Stimulated activated CD8-positive, alpha-beta memory T cell treated with anti-CD3 and anti-CD28 coated beads, Interleukin-7, amount 100 ng/mL, for 1 hour (primary cell): ENCODE data around the gene AKAP11.

ENCODE experiments used
- DNase-seq, 2 donors: peaks; one replicate each; pipeline ENCODE4 v3.0.0-alpha.2; 2020; ENCODE audit warnings: low read depth in 2 of 2

AKAP11 gene

DNA sequence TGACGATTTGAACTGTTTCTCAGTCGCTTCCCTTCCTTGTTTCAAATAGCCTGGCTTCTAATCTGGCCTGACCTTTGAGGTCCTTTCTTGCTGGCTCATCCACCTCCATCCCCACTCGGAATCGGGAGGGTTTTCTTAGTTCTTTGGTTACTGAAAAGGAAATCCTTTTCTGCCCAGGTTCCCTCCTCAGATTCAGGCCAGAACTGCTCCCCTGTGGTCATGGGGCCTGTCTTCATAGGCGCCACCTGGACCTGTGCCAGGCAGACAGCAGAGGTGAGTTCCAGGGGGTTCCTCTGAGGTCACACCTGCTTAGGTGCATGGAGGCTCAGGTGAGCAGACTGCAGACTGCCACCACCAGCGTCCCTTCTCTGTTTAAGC, 62.4 kb downstream of the AKAP11 start:
- DNase-seq, result no peak

DNA sequence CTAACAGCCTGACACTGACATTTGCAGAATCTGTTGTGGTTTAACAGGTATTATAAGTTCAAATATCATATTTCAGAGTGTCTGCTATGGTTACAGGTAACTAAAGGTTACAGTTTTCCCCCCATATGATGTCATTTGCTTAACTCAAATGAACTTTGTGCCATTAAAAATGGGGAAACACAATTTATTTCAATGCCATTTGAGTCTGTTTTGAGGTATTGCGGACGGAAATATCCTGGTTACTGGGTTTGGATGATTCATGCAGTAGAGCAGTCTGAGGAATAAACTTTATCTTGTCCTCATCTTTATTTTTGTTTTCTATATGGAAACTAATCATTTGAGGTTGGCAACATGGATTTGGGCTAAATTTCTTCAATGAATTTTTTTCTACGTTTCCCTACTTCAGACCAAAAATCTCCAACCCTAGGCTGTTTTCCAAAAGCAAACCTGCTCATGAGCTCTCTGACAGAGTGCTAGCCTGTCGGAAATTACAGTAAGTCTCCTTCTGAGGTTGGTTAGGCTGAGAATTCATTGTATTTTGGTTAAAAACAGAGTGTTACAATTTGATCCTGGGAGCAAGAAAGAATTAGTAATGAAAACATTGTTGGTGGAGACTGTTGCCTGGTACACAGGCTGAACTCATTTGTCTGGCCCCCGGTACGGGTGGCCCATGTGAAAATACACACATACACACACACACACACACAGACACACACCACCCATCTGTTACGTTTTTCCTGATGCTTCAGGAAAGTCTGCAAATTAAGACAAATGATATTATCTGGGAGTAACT, 66.1 kb downstream of the AKAP11 start:
- no peak for DNase-seq

DNA sequence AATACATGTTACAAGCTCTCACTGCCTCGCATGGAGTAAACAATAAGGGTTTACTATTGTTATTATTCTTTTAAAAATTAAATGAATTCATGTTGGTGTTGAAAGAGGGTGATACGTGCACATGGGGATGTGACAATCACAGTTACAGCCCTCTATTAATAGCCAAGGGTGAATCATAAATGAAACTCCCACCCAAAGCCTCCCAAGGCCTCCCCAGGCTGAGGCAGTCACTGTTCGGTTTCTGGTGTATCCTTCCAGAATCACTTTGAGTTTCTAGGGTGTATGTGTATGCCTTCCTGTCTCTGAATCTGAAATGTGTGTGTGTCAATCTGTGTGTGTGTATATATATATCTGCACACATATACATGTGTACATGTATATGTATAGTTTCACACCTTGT, 73.4 kb downstream of the AKAP11 start:
- no peak for DNase-seq

GRCh38 chr13:42348576-42348975, 76.6 kb downstream of the AKAP11 start:
- DNase-seq, result no peak

DNA sequence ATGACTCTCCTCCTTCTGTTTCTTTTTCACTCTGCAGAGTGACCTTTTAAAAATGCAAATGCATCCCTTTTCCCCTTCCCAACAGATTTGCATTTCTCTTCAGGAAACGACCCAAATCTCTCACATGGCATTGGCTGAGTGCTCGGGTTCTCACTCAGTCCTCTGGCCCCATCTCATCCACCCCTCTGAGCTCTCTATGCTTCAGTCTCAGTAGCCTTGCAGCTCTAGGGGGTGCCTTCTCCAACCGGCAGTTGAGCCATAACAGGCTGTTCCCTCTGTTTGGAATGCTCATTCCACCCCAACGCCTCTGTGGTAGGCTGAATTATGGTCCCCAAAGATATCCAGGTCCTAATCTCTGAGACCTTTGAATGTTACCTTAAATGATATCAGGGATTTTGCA, 78.2 kb downstream of the AKAP11 start:
- no peak for DNase-seq

DNA sequence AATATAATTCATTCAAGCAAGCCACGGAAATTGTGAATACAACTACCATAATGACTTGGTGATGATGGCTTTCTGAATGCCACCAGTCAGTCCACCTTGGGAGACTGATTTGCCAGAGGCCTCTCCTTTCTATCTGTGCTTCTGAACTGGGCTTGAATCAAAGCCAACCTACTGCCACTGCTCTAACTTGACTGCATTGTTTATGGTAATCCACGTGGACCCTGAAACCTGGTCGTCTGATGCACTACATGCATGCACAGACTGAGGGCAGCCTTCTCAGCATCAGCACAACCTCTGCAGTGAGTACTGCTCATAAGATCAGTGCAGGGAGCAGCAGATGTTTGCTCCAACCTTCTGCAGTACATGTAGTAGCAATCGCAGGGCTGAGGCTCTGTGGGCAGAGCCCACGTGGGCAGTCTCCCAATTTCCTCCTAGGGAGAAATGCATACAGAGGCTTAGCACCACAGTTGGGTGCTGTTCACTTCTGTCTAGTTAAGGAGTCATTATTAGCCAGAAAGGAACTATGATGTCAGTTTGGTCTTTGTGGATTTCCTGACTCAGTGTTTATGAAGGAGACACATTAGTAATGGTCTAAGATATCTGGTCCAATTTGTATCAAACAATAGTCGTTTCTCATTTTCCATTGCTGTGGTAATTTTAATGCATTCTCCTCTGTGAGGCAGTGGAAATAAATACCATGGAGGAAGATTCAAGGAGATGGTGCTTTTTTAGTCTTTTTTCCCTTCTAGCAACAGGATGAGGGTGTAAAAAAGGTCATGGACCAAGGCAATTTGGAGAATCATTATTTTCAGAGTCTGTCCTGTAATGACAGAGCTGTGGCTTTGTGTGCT, 82.5 kb downstream of the AKAP11 start:
- DNase-seq, result no peak

GRCh38 chr13:42355092-42355485, 83.1 kb downstream of the AKAP11 start:
- DNase-seq, result peak in 1 of 2 donors; percentile 19

- no peak for DNase-seq
Observed at GRCh38 chr13:42355491-42356183, 83.7 kb downstream of the AKAP11 start.

GRCh38 chr13:42356184-42356575, 84.2 kb downstream of the AKAP11 start:
- no peak for DNase-seq

- no peak for DNase-seq
Observed at GRCh38 chr13:42360046-42360574, 88.2 kb downstream of the AKAP11 start.

GRCh38 chr13:42361701-42362100, 89.7 kb downstream of the AKAP11 start:
- DNase-seq, result no peak

DNA sequence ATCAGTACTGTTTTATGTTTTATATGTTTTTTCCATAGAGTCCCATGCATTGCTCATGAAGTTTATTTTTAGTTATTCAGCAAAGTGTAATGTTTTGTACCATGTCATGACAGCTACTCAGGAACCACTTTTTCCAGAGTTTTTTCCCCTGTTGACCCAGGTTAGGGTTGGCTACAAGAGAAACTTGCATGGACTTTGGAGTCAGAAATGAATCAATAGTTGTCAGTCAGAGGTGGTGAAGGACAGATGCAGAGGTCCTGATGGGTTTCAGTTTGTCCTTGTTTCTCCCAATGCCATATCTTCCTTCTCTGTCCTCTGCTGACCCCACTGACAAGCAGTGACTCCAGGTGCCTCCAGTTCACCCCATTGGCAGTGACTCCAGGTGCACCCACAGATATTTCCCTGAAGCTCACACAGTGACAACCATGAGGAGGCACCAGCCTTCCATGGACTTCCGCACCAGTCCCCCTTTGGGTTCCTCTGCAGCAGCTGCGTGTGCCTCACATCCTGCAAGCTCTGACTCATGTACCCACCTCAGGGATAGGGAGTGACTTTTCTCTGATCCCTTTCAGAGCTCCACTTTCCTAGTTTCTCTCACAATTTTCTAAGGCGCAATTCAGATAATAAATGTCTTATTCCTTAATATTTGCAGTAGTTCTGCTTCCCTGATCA, 92.1 kb downstream of the AKAP11 start:
- no peak for DNase-seq

GRCh38 chr13:42364613-42365000, 92.7 kb downstream of the AKAP11 start:
- no peak for DNase-seq

GRCh38 chr13:42367831-42368230, 95.9 kb downstream of the AKAP11 start:
- no peak for DNase-seq

GRCh38 chr13:42369071-42369797, 97.3 kb downstream of the AKAP11 start:
- no peak for DNase-seq

GRCh38 chr13:42370229-42370628, 98.3 kb downstream of the AKAP11 start:
- no peak for DNase-seq
